Panc1 (cell line): ENCODE measurements around the gene BOLA2B. TPM values are rescaled to one million over a fixed set of nuclear protein-coding genes. Genes with fewer than 3 reads are reported as not detected.

Source experiments
- ATAC-seq: fragments of 200-7000 bp; cut with Tn5 transposase; 2 replicates; pipeline ENCODE4 v1.9.1; 2020; ENCODE audit warnings: mild to moderate bottlenecking, moderate library complexity
- BruUV-seq: library from RNA; stranded (reverse); fragments of 400-500 nt; replicated peaks from 2 replicates; lab custom pipeline; 2021; lab: Mats Ljungman, UMichigan
- CTCF ChIA-PET: fragments of 300-600 bp; sonication (Branson Sonifier 250); formaldehyde crosslinking; loops from one replicate; lab custom pipeline; 2022; ENCODE audit warnings: antibody characterized with exemption; lab: Charles Lee
- POLR2A ChIA-PET: fragments of 300-600 bp; sonication (Branson Sonifier 250); formaldehyde crosslinking; loops from one replicate; lab custom pipeline; 2022; ENCODE audit warnings: antibody characterized with exemption; lab: Charles Lee
- DNase-seq: peaks from one replicate; pipeline ENCODE4 v3.0.0-alpha.2; 2010; ENCODE audit warnings: low read depth, low spot score
- H3K27ac ChIP-seq: 2 replicates; pipeline ENCODE4 v1.5.1; 2011; ENCODE audit warnings: mild to moderate bottlenecking, low read length, inconsistent platforms
- H3K27me3 ChIP-seq: fragments of 200-500 bp; sonication (Bioruptor generic); 2 replicates; pipeline ENCODE4 v1.6.0; 2014; ENCODE audit warnings: low read length, inconsistent platforms; ENCODE audit not compliant: control insufficient read depth, insufficient read depth
- H3K36me3 ChIP-seq: fragments of 200-500 bp; sonication (Bioruptor generic); 2 replicates; pipeline ENCODE4 v1.5.1; 2014; ENCODE audit warnings: inconsistent platforms, mild to moderate bottlenecking, low read length, moderate library complexity; ENCODE audit not compliant: control insufficient read depth, insufficient read depth
- H3K4me1 ChIP-seq: 2 replicates; pipeline ENCODE4 v1.5.1; 2011; ENCODE audit warnings: inconsistent platforms, mild to moderate bottlenecking, low read length, moderate library complexity; ENCODE audit not compliant: control insufficient read depth, insufficient read depth
- H3K4me3 ChIP-seq, 2 experiments: 2 replicates each; pipeline ENCODE4 v1.5.1; 2011 to 2012; ENCODE audit warnings: low read depth in 2 of 2, low read length in 2 of 2, mild to moderate bottlenecking in 2 of 2, inconsistent platforms in 1 of 2, moderate library complexity in 1 of 2
- H3K9me3 ChIP-seq: fragments of 200-500 bp; sonication (Bioruptor generic); 2 replicates; pipeline ENCODE4 v1.5.1; 2014; ENCODE audit warnings: low read depth, mild to moderate bottlenecking, inconsistent platforms, low read length, moderate library complexity; ENCODE audit not compliant: control insufficient read depth, insufficient read depth
- POLR2AphosphoS5 ChIP-seq: IDR thresholded peaks from 2 replicates; pipeline ENCODE4 v1.6.1; 2012; ENCODE audit warnings: mild to moderate bottlenecking, low read depth, low read length, moderate library complexity
- REST ChIP-seq, 2 experiments: IDR thresholded peaks; 2 replicates each; pipeline ENCODE4 v1.6.1; 2011 to 2012; ENCODE audit warnings: low read depth in 2 of 2, control low read depth in 1 of 2, low read length in 1 of 2, mild to moderate bottlenecking in 1 of 2, moderate library complexity in 1 of 2; ENCODE audit not compliant: insufficient read depth in 1 of 2
- SIN3A ChIP-seq: IDR thresholded peaks from 2 replicates; pipeline ENCODE4 v1.6.1; 2012; ENCODE audit warnings: low read depth, mild to moderate bottlenecking, low read length, moderate library complexity, borderline replicate concordance; ENCODE audit not compliant: insufficient read depth
- TCF7L2 ChIP-seq: IDR thresholded peaks from 2 replicates; pipeline ENCODE4 v1.6.1; 2011; ENCODE audit warnings: mild to moderate bottlenecking, low read depth, low read length, inconsistent platforms
- in situ Hi-C: cut with HindIII; loops from 2 replicates; pipeline ENCODE4 v1.10.0; 2016; ENCODE audit warnings: low sequenced_read_pairs, low pct_unique_long_range_greater_than_20kb
- intact Hi-C: fragments of 100-400 bp; cut with micrococcal nuclease; formaldehyde crosslinking; loops from one replicate; pipeline ENCODE4 v1.10.0; 2022; ENCODE audit not compliant: unreplicated experiment
- total RNA-seq: library from RNA; stranded (reverse); gene quantifications from one replicate; pipeline ENCODE4 v1.2.1, GENCODE V29; 2021; ENCODE audit not compliant: unreplicated experiment
- TF ChIP-seq, protein P1 (sequence below): fragments of 450-650 bp; IDR thresholded peaks from 2 replicates; pipeline ENCODE4 v1.5.1; 2017; ENCODE audit warnings: mild to moderate bottlenecking

BOLA2B gene
- total RNA-seq, 1 experiment from 2014 or later = 178 TPM

DNA sequence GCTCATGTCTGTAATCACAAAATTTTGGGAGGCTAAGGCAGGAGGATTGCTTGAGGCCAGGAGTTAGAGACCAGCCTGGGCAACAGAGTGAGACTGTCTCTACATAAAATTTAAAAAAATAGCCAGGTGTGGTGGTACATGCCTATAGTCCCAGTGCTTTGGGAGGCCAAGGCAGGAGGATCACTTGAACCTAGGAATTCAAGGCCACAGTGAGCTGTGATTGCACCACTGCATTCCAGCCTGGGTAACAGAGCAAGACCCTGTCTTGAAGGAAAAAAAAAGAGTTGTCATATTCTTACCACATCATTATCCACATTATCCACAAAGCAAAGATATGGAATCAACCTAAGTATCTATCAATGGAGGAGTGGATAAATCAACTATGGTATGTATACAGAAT, 49.4 kb downstream of the BOLA2B start:
- H3K9me3 ChIP-seq = no peaks in the 10 kb centered on the region
- POLR2A ChIA-PET = no interaction called here
- H3K36me3 ChIP-seq = no peaks in the 10 kb centered on the region
- ATAC-seq = no peak
- intact Hi-C loops (no loop called here), in situ Hi-C loops (no loop called here)
- no peak overlapping the region for H3K4me3 ChIP-seq
- no peaks in the 10 kb centered on the region for H3K27me3 ChIP-seq
- CTCF ChIA-PET = no interaction called here
- DNase-seq = no peak
- BruUV-seq = no TSS peak
- H3K4me1 ChIP-seq = no peaks in the 10 kb centered on the region
- TF ChIP-seq TCF7L2 (no peak), POLR2AphosphoS5 (no peak), SIN3A (no peak), REST (IDR thresholded peaks at IDR 0.05; ENCODE audit: insufficient read depth in 1 of 2, low read depth in 2 of 2, low read length in 1 of 2) (no peak)
- TF ChIP-seq, protein P1, sequence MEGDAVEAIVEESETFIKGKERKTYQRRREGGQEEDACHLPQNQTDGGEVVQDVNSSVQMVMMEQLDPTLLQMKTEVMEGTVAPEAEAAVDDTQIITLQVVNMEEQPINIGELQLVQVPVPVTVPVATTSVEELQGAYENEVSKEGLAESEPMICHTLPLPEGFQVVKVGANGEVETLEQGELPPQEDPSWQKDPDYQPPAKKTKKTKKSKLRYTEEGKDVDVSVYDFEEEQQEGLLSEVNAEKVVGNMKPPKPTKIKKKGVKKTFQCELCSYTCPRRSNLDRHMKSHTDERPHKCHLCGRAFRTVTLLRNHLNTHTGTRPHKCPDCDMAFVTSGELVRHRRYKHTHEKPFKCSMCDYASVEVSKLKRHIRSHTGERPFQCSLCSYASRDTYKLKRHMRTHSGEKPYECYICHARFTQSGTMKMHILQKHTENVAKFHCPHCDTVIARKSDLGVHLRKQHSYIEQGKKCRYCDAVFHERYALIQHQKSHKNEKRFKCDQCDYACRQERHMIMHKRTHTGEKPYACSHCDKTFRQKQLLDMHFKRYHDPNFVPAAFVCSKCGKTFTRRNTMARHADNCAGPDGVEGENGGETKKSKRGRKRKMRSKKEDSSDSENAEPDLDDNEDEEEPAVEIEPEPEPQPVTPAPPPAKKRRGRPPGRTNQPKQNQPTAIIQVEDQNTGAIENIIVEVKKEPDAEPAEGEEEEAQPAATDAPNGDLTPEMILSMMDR = no peak
- no peak overlapping the region for H3K27ac ChIP-seq

- H3K27me3 ChIP-seq = no peaks in the 10 kb centered on the region
- intact Hi-C loops (no loop called here), in situ Hi-C loops (no loop called here)
- ChIA-PET POLR2A (interaction anchor here (0.6 to 0.7 kb wide), 3 partner anchors 20 to 419 kb away, joined by 3 to 5 read pairs (median 3); partner anchors contain the start of gene MAPK3), CTCF (interaction anchor here (0.6 to 0.8 kb wide), 3 partner anchors 43 to 275 kb away, joined by 3 to 4 read pairs (median 3); no protein-coding TSS in a partner anchor)
- no peak for TF ChIP-seq TCF7L2
- TF ChIP-seq REST (IDR thresholded peaks at IDR 0.05; ENCODE audit: insufficient read depth in 1 of 2, low read depth in 2 of 2, low read length in 1 of 2) = no peak
- TF ChIP-seq, protein P1 = no peak
- no peak for TF ChIP-seq POLR2AphosphoS5
- TF ChIP-seq SIN3A = no peak
- H3K27ac ChIP-seq = no peak overlapping the region
- no TSS peak for BruUV-seq
- no peaks in the 10 kb centered on the region for H3K36me3 ChIP-seq
- no peak for ATAC-seq
- no peaks in the 10 kb centered on the region for H3K9me3 ChIP-seq
- no peak for DNase-seq
- no peak overlapping the region for H3K4me3 ChIP-seq
- H3K4me1 ChIP-seq = no peaks in the 10 kb centered on the region
These were observed 50.1 kb downstream of the BOLA2B start for GRCh38 chr16:30143347-30143702.

Other genes with a start within 250 kb of the BOLA2B start
- 161 TPM for gene TMEM219, start 231.6 kb downstream of the BOLA2B start, total RNA-seq
- 99.4 TPM for gene TAOK2, start 219.8 kb downstream of the BOLA2B start, total RNA-seq
- gene HIRIP3, start 198.0 kb downstream of the BOLA2B start, total RNA-seq = 25.3 TPM
- gene INO80E, start 197.4 kb downstream of the BOLA2B start, total RNA-seq = 104 TPM
- 3.2 TPM for gene DOC2A, start 182.6 kb downstream of the BOLA2B start, total RNA-seq
- not detected for gene C16orf92, start 170.5 kb downstream of the BOLA2B start, total RNA-seq
- 3.5 TPM for gene TLCD3B, start 162.4 kb downstream of the BOLA2B start, total RNA-seq
- gene ALDOA, start 127.9 kb downstream of the BOLA2B start, total RNA-seq = 2,516 TPM
- gene PPP4C, start 117.7 kb downstream of the BOLA2B start, total RNA-seq = 186 TPM
- 0.46 TPM for gene TBX6, start 101.7 kb downstream of the BOLA2B start, total RNA-seq
- gene YPEL3, start 97.5 kb downstream of the BOLA2B start, total RNA-seq = 0.69 TPM
- gene GDPD3, start 80.1 kb downstream of the BOLA2B start, total RNA-seq = 2.5 TPM
- gene MAPK3, start 70.4 kb downstream of the BOLA2B start, total RNA-seq = 47.1 TPM
- 3.7 TPM for gene CORO1A, start 10.1 kb downstream of the BOLA2B start, total RNA-seq
- 18.5 TPM for gene SLX1A, start 209 bp upstream of the BOLA2B start, total RNA-seq
- 16.8 TPM for gene SULT1A3, start 5.6 kb upstream of the BOLA2B start, total RNA-seq
- 19.8 TPM for gene NPIPB13, start 54.8 kb upstream of the BOLA2B start, total RNA-seq
- 90.7 TPM for gene CD2BP2, start 161.6 kb upstream of the BOLA2B start, total RNA-seq
- gene TBC1D10B, start 176.8 kb upstream of the BOLA2B start, total RNA-seq = 52.6 TPM
- not detected for gene MYL11, start 181.1 kb upstream of the BOLA2B start, total RNA-seq
- 1.7 TPM for gene SEPTIN1, start 188.9 kb upstream of the BOLA2B start, total RNA-seq
- gene ZNF48, start 201.8 kb upstream of the BOLA2B start, total RNA-seq = 16.6 TPM
- 14.4 TPM for gene ZNF771, start 213.9 kb upstream of the BOLA2B start, total RNA-seq
- 120 TPM for gene DCTPP1, start 236.4 kb upstream of the BOLA2B start, total RNA-seq